Measurements from ENCODE around the gene C21orf58.
"Not testable (repeated sequence)": the region's sequence is repeated elsewhere in the genome, so short reads cannot be mapped to it uniquely, and the experiment has no call there.

The C21orf58 gene

GRCh38 chr21:46323710-46324389, at the start of gene C21orf58, which contains the start of gene PCNT:
TSS of gene C21orf58 (minus strand) at chr21:46323870. CDS start at chr21:46322738, 1,132 bp downstream.
TSS of gene PCNT (plus strand) at chr21:46324156. CDS start at chr21:46324229, 73 bp downstream.
- peak; percentile 98 for DNase-seq

GRCh38 chr21:46372947-46373346, 49.3 kb upstream of the C21orf58 start:
- DNase-seq = not testable (repeated sequence)

GRCh38 chr21:46372014-46372485, 48.4 kb upstream of the C21orf58 start:
- DNase-seq = no peak

GRCh38 chr21:46371204-46372013, 47.7 kb upstream of the C21orf58 start:
- no peak for DNase-seq

DNA sequence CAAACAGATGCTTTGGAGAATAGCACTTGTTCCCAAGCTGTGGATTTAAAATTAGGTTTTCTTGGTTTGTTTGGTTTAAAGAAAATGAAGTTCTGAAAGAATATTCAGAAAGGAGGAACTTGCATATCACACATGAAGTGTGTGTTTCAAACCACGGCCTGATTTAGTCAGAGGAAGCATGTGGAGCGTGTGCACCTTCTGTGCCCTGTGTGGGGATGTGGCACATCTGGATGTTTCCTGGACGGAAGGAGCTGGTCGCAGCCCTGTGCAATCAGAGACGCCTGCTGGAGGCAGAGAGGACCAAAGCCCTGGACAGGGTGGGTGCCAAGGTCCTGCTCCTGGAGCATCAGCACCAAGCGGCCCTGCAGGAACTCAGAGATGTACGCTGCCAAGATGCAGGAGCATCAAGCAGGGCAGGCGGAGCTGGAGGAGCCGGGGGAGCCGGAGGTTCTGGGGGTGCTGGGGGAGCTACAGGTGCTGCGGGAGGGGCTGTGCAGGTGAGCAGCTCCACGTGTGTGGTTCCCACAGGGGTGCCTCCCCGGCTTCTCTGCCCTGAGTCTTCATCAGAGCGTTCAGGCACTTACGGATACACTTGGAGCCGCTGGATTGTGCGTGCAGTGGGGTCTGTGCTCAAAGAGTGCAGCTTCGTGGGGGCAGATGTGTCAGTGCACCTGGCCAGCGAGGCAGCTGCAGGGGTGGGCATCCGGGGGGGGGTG, 46.0 kb upstream of the C21orf58 start:
- DNase-seq = no peak

DNA sequence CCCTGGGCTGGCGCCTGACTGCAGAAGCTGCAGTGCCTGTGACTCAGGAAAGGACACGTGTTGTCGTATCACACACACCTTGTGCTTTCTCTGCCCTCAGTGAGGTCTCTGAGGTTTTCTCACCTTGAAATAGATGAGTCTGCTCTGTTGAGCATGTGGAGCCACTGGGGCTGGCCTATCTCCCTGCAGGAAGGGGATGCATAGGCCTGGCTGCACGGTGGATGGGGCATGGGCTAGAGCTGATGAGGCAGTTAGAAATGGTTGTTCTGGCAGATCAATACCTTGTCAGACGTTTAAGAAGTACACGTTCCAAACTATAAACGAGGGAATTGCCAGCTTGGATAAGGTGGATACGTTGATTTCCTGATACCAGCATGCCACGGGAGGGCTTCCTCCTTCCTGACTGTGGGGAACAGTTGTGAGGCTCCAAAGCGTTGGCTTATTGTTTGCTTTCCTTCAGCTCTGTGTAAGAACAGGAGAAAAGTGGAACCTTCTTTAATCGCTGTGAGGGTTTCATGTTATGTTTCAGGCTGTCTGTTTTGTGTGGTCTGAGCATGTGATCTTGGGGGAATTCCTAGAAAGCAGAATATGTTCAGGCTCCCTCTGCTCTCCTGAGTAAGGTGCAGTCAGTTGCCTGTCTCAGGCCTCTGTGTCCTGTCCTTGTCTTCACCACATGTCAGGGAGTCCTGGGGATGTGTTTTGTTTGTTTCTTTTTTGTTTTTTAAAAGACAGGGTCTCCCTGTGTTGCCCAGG, 45.0 kb upstream of the C21orf58 start:
- no peak for DNase-seq

GRCh38 chr21:46366966-46367365, 43.3 kb upstream of the C21orf58 start:
- no peak for DNase-seq

DNA sequence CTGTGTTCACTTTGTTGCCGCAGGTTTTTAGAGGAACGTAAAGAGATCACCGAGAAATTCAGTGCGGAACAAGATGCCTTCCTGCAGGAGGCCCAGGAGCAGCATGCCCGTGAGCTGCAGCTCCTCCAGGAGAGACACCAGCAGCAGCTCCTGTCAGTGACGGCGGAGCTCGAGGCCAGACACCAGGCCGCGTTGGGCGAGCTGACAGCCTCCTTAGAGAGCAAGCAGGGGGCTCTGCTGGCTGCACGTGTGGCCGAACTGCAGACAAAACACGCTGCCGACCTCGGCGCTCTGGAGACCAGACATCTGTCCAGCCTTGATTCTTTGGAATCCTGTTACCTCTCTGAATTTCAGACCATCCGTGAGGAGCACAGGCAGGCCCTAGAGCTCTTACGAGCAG, 42.9 kb upstream of the C21orf58 start:
- no peak for DNase-seq

GRCh38 chr21:46366091-46366490, 42.4 kb upstream of the C21orf58 start:
- no peak for DNase-seq

GRCh38 chr21:46363698-46364097, 40.0 kb upstream of the C21orf58 start:
- DNase-seq = no peak

DNA sequence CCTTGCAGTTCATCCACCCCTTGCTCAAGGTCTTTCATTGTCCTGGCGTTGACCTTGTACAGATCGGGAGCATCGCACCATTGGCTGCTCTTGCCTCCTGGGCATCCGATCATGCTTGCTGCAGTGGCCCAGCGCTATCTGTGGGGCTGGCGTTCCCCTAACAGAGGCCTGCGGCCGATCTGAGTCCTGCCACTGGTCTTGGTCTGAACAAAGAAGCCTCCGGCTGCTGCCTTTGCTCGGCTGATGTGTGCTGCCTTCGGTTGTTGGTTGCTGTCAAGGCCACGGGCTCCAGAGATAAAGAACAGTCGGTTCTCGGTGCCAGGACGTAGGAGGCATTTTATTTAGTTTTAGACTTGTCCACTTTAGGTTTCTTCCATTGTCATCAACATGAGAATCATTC, 39.3 kb upstream of the C21orf58 start:
- no peak for DNase-seq

- no peak for DNase-seq
Measured at GRCh38 chr21:46361935-46362334, 38.3 kb upstream of the C21orf58 start.

- DNase-seq = no peak
Measured at GRCh38 chr21:46361176-46361575, 37.5 kb upstream of the C21orf58 start.

DNA sequence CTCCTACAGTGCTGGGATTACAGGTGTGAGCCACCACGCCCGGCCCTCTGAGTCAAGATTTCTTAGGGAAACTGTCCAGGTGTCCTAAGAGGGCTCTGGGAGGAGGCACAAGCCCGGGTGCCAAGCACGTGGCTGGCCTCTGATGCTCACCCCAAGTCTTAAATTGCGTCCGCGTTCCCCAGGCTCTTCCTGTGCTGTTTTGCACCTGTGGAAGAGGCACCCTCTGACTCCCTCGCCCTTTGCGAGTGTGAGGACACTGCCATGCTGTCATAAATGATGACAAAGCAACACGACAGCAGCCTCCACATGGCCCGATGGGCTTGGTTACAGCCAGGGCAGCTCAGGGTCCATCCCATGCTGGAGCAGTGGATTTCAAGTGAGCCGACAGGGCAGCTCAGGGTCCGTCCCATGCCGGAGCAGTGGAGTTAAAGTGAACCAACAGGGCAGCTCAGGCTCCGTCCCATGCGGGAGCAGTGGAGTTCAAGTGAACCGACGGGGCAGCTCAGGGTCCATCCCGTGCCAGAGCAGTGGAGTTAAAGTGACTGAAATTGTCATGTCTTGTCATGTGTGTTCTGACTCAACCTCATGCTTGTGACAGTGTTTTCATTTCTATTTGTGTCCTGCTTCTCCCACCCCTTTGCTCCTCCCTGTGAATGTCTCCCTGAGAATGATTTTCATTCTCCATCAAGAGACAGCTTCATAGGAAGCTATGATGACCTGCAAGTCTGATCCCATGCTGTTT, 34.2 kb upstream of the C21orf58 start:
- DNase-seq = no peak

DNA sequence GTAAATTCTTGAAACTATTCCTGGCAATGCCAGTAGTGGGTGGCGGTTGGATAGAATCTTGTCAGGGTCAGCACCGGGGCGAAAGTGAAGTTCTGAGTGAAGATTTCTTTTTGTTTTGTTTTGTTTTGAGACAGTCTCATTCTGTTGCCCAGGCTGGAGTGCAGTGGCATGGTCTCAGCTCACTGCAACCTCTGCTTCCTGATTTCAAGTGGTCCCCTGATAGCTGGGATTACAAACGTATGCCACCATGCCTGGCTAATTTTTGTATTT, 33.6 kb upstream of the C21orf58 start:
- DNase-seq = no peak

- DNase-seq = no peak
Measured at GRCh38 chr21:46356494-46357334, 33.0 kb upstream of the C21orf58 start.

DNA sequence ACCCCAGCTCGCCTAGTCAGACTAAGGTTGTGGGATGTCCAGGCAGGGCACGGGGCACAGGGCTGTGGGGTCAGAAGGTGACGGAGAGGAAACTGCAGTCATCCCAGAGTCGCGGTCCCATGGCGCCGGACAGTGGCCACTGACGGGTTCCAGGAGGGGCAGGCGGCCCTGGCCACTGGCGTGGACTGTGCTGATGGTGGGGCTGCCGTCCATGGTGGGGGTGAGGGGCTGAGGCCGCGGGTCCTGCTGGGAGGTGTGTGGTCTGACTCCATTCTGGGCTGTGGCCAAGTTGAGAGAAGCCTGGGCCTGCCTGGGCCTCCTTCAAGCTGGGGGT, 32.3 kb upstream of the C21orf58 start:
- no peak for DNase-seq

DNA sequence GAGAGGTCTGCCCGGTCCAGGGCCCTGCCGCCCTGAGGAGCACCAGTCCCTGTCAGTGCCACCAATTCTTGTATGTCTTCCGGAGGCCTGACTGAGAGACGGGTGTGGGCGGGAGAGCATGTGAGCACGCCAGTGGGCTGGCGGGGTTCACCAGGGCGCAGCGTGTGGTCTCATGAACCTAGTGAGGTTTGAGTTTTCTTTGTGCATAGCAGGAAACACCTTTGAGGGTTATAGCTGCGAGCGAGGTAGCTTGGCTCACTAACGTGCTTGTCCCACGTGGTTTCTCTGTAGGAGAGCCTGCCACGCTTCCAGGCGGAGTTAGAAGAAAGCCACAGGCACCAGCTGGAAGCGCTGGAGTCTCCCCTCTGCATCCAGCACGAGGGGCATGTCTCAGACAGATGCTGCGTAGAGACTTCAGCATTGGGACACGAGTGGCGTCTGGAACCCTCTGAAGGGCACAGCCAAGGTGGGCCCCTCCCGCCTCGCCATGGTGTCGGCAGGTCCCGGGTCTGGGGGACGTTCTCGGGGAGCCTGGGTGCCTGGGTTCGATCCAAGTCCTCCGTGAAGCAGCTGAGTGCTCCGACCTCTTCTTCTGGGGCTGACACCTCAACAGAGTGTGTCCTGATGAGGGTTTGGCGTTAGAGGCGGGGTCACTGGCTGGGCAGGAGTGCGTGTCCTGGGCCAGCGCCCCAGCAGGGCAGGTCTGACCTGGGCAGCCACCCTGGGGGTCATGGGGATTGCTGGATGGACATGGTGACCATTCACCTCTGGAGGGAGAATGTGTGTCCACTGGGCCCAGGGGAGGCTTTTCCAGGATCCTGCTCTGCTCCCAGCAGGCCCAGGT, 31.7 kb upstream of the C21orf58 start:
- DNase-seq = no peak

DNA sequence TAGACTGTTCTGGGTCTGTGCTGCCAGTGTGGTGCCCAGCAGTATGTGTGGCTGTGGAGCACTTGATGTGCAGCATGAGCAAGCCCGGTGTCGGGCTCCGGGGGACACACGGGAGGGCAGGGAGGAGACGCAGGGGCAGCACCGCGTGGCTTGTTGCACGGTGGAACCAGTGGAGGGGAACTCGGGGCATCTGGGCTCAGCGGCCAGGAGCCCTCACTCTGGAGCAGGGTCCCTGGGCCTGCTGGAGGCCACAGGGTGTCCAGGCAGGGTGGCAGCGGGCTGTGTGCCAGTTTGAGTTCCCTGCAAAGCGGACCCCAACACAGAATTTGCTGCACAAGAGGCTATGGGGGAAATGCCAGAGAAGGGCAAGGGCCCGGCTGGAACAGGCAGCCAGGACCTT, 30.8 kb upstream of the C21orf58 start:
- DNase-seq = no peak

DNA sequence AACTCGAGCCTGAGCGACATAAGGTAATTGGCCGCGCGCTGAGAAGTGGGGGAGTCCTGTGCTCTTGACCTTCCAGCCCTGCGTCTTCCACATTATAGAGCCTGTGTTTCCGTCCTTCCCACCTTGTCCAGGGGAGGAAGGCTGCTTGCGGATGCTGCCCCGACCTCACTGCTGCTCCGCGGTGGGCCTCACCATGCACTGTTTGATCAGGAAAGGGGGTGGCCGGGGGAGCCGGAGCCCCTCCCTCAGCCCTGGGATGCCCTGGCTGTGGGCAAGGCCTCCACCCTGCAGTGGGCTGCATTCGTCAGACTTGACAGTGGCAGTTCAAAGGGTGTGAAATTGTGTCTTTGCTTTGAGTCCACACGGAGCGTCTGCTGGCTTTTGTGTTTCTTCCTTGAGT, 30.4 kb upstream of the C21orf58 start:
- no peak for DNase-seq

DNA sequence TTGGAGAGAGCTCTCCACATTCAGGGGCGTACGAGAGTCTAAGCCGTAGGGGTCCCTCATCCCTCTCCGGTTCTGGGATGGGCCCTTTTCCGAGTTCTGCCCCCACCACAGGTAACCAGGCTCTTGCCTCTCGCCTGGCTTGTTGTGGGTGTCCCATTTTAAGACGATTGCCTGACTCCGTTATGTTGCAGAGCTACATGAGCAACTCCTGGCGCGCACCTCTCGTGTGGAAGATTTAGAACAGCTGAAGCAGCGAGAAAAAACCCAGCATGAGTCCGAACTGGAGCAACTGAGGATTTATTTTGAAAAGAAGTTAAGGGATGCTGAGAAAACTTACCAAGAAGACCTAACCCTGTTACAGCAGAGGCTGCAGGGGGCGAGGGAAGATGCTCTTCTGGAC, 29.2 kb upstream of the C21orf58 start:
- no peak for DNase-seq
